Small intestine (tissue), 7 donors: ENCODE data around the gene GJB6. TPM values are rescaled to one million over a fixed set of nuclear protein-coding genes. Genes with fewer than 3 reads are reported as not detected.

ENCODE experiments used
- DNase-seq, 2 donors: peaks; one replicate each; pipeline versions ENCODE4 v3.0.0 to v3.0.0-alpha.2; 2013
- FAIRE-seq: peaks from 2 replicates; lab custom pipeline; 2012; peaks lifted over from hg19 to GRCh38; lab: Jason Lieb, UNC
- H3K27ac ChIP-seq, 3 donors: one replicate each; pipeline ENCODE4 v1.5.1; 2013; ENCODE audit warnings: low read length in 2 of 3, mild to moderate bottlenecking in 2 of 3, control low read depth in 1 of 3, inconsistent platforms in 1 of 3, low read depth in 1 of 3, moderate library complexity in 1 of 3
- H3K27me3 ChIP-seq, 3 donors: one replicate each; pipeline ENCODE4 v1.6.1; 2013; ENCODE audit warnings: low read length in 3 of 3, inconsistent platforms in 1 of 3; ENCODE audit not compliant: control insufficient read depth in 3 of 3, insufficient read depth in 3 of 3
- H3K36me3 ChIP-seq, 3 donors: one replicate each; pipeline ENCODE4 v1.6.1; 2013; ENCODE audit warnings: low read length in 3 of 3, inconsistent platforms in 1 of 3, low read depth in 1 of 3, mild to moderate bottlenecking in 1 of 3, moderate library complexity in 1 of 3; ENCODE audit not compliant: control insufficient read depth in 3 of 3, insufficient read depth in 2 of 3
- H3K4me1 ChIP-seq, 3 donors: one replicate each; pipeline ENCODE4 v1.6.1; 2013; ENCODE audit warnings: low read length in 2 of 3, inconsistent platforms in 1 of 3, low read depth in 1 of 3, mild to moderate bottlenecking in 1 of 3, moderate library complexity in 1 of 3; ENCODE audit not compliant: control insufficient read depth in 3 of 3, insufficient read depth in 2 of 3
- H3K4me3 ChIP-seq, 3 donors: one replicate each; pipeline ENCODE4 v1.5.1; 2013; ENCODE audit warnings: low read length in 3 of 3, control low read depth in 1 of 3, inconsistent platforms in 1 of 3, low read depth in 1 of 3, mild to moderate bottlenecking in 1 of 3, moderate library complexity in 1 of 3
- H3K9me3 ChIP-seq, 2 donors: one replicate each; pipeline ENCODE4 v1.6.1; 2013; ENCODE audit warnings: low read depth in 1 of 2, low read length in 1 of 2; ENCODE audit not compliant: control insufficient read depth in 2 of 2, insufficient read depth in 1 of 2
- WGBS, 3 donors: extraction: QIAGEN DNeasy Blood & Tissue Kit; methylation state at CpG; one replicate each; pipeline ENCODE4 v1.1.7; 2013; 5-methylcytosine and 5-hydroxymethylcytosine counted together
- polyA plus RNA-seq, 4 donors: library from polyadenylated mRNA; stranded (reverse) in 3 of 4; unstranded in 1 of 4; fragments of 200-250 nt in 3 of 4; fragments of 120-200 nt in 1 of 4; gene quantifications; one replicate each; pipeline versions ENCODE4 v1.2.1 to v1.2.3, GENCODE V29; 2013
- donor health status: healthy with polysubstance abuse.
- donor health status: control.
- donor health status: control.
- donor health status: Bipolar disorder and iron deficiency.
- donor health status: healthy.

The GJB6 gene
- polyA plus RNA-seq, 4 donors = 0.12 to 0.27 TPM; not detected in 2

GRCh38 chr13:20175907-20176652 is 56.0 kb downstream of the GJB6 start:
- H3K4me1 ChIP-seq = no peaks in the 10 kb centered on the region
- no peak overlapping the region for H3K4me3 ChIP-seq
- FAIRE-seq (no peak), DNase-seq (no peak)
- peaks cover 0 to 45% (median 11%) of the 10 kb centered on the region in 3 donors for H3K27me3 ChIP-seq
- H3K9me3 ChIP-seq = no peaks in the 10 kb centered on the region
- H3K27ac ChIP-seq = no peak overlapping the region
- no peaks in the 10 kb centered on the region for H3K36me3 ChIP-seq
- WGBS, 3 donors = 68 to 72% (median 71%) methylated on average over 14 of the region's 14 CpGs

GRCh38 chr13:20175406-20175794 is 56.7 kb downstream of the GJB6 start:
- Histone ChIP-seq H3K27ac (no peak overlapping the region), H3K4me3 (no peak overlapping the region), H3K9me3 (no peaks in the 10 kb centered on the region), H3K27me3 (peaks cover 0 to 47% (median 11%) of the 10 kb centered on the region in 3 donors), H3K36me3 (no peaks in the 10 kb centered on the region), H3K4me1 (no peaks in the 10 kb centered on the region)
- DNase-seq = no peak
- FAIRE-seq = no peak
- WGBS, 3 donors = 82 to 89% (median 82%) methylated on average over 3 of the region's 3 CpGs

GRCh38 chr13:20174656-20175405 is 57.3 kb downstream of the GJB6 start:
- peaks cover 0 to 52% (median 11%) of the 10 kb centered on the region in 3 donors for H3K27me3 ChIP-seq
- no peaks in the 10 kb centered on the region for H3K36me3 ChIP-seq
- FAIRE-seq (no peak), DNase-seq (peak; percentile 74 to 90)
- no peak overlapping the region for H3K4me3 ChIP-seq
- WGBS, 3 donors = 28 to 44% (median 37%) methylated on average over 22 of the region's 22 CpGs
- no peaks in the 10 kb centered on the region for H3K9me3 ChIP-seq
- H3K4me1 ChIP-seq = no peaks in the 10 kb centered on the region
- H3K27ac ChIP-seq = no peak overlapping the region

GRCh38 chr13:20173116-20173746 is 58.9 kb downstream of the GJB6 start:
- Histone ChIP-seq H3K4me3 (no peak overlapping the region), H3K27ac (no peak overlapping the region), H3K4me1 (no peaks in the 10 kb centered on the region), H3K36me3 (no peaks in the 10 kb centered on the region), H3K27me3 (peaks cover 0 to 46% (median 8%) of the 10 kb centered on the region in 3 donors), H3K9me3 (no peaks in the 10 kb centered on the region)
- DNase-seq (no peak), FAIRE-seq (no peak)
- WGBS, 3 donors = 82 to 90% (median 84%) methylated on average over 8 of the region's 8 CpGs

Other genes starting within 250 kb of the GJB6 start
- under 1 TPM in 2 of 4 donors, not detected in 2; 0.01 TPM for gene GJA3, start 71.3 kb downstream of the GJB6 start, polyA plus RNA-seq
- gene GJB2, start 39.4 kb downstream of the GJB6 start, polyA plus RNA-seq = 10 to 100 TPM in 1 of 4 donors, 1 to 10 TPM in 3; 3.6 to 15.9 (median 9.2) TPM